SK-N-SH (cell line): ENCODE measurements around the gene TGIF1. TPM values are rescaled to one million over a fixed set of nuclear protein-coding genes. Genes with fewer than 3 reads are reported as not detected.

ENCODE experiments used
- CTCF ChIA-PET: fragments of 300-600, 350-600 bp; formaldehyde crosslinking; extraction: SDS; loops from one replicate; lab custom pipeline; 2021; lab: Yijun Ruan, JAX
- POLR2A ChIA-PET: fragments of 350-600 bp; sonication (Branson Sonifier 250); formaldehyde crosslinking; extraction: SDS; loops from one replicate; lab custom pipeline; 2020; ENCODE audit warnings: antibody characterized with exemption, inconsistent platforms; lab: Yijun Ruan, JAX
- DNase-seq: peaks from one replicate; pipeline ENCODE4 v3.0.0; 2012
- H2AFZ ChIP-seq: fragments of 200-600 bp; sonication (generic); 2 replicates; pipeline ENCODE4 v1.8.1; 2016; ENCODE audit warnings: antibody characterized with exemption, mild to moderate bottlenecking, low read depth
- H3F3A ChIP-seq: fragments of 200-600 bp; sonication (generic); replicated peaks from 2 replicates; pipeline ENCODE3; 2016; ENCODE audit warnings: antibody characterized with exemption, mild to moderate bottlenecking; ENCODE audit not compliant: insufficient read depth
- H3K27ac ChIP-seq, 2 experiments: fragments of 200-500 bp in 1 of 2; fragments of 200-600 bp in 1 of 2; sonication (Bioruptor generic) in 1 of 2; sonication (generic), shearing (Covaris generic) in 1 of 2; 2 replicates each; pipeline versions ENCODE4 v1.5.1 to v1.6.1; 2014 to 2016; ENCODE audit warnings: low read depth in 2 of 2, inconsistent platforms in 1 of 2, low read length in 1 of 2, mild to moderate bottlenecking in 1 of 2, mixed read lengths in 1 of 2
- H3K27me3 ChIP-seq: fragments of 200-600 bp; sonication (generic), shearing (Covaris generic); 2 replicates; pipeline ENCODE4 v1.6.1; 2016; ENCODE audit warnings: mixed run types; ENCODE audit not compliant: insufficient read depth
- H3K36me3 ChIP-seq, 2 experiments: fragments of 200-500 bp in 1 of 2; fragments of 200-600 bp in 1 of 2; sonication (Bioruptor generic) in 1 of 2; sonication (generic) in 1 of 2; replicated peaks in 1 of 2; 2 replicates each; pipeline versions ENCODE3 to v1.5.1; 2014 to 2016; ENCODE audit warnings: low read length in 1 of 2, mild to moderate bottlenecking in 1 of 2; ENCODE audit not compliant: insufficient read depth in 2 of 2, control insufficient read depth in 1 of 2
- H3K4me1 ChIP-seq, 2 experiments: fragments of 200-500 bp in 1 of 2; fragments of 200-600 bp in 1 of 2; sonication (Bioruptor generic) in 1 of 2; sonication (generic), shearing (Covaris generic) in 1 of 2; 2 replicates each; pipeline versions ENCODE4 v1.5.1 to v1.6.1; 2014 to 2016; ENCODE audit warnings: low read depth in 1 of 2, low read length in 1 of 2, mixed run types in 1 of 2; ENCODE audit not compliant: insufficient read depth in 2 of 2, control insufficient read depth in 1 of 2
- H3K4me2 ChIP-seq: fragments of 200-600 bp; sonication (generic), shearing (Covaris generic); 2 replicates; pipeline ENCODE4 v1.6.1; 2017; ENCODE audit warnings: mixed run types
- H3K4me3 ChIP-seq, 2 experiments: fragments of 200-500 bp in 1 of 2; fragments of 200-600 bp in 1 of 2; sonication (Bioruptor generic) in 1 of 2; sonication (generic), shearing (Covaris generic) in 1 of 2; 2 replicates each; pipeline versions ENCODE4 v1.5.1 to v1.8.1; 2014 to 2016; ENCODE audit warnings: low read depth in 2 of 2, inconsistent platforms in 1 of 2, low read length in 1 of 2, mild to moderate bottlenecking in 1 of 2, mixed read lengths in 1 of 2, moderate library complexity in 1 of 2
- H3K79me2 ChIP-seq: fragments of 200-600 bp; sonication (generic); 2 replicates; pipeline ENCODE4 v1.8.1; 2017; ENCODE audit warnings: mild to moderate bottlenecking; ENCODE audit not compliant: insufficient read depth
- H3K9ac ChIP-seq: fragments of 200-600 bp; sonication (generic); 2 replicates; pipeline ENCODE4 v1.6.1; 2017; ENCODE audit warnings: mixed run types
- H3K9me2 ChIP-seq: fragments of 200-600 bp; sonication (generic); 2 replicates; pipeline ENCODE4 v1.6.1; 2017; ENCODE audit warnings: mixed run types
- H3K9me3 ChIP-seq: fragments of 200-600 bp; sonication (generic); 2 replicates; pipeline ENCODE4 v1.6.1; 2017; ENCODE audit warnings: mixed run types, mild to moderate bottlenecking, moderate library complexity
- H4K20me1 ChIP-seq: fragments of 200-600 bp; sonication (generic); 2 replicates; pipeline ENCODE4 v1.6.1; 2017; ENCODE audit warnings: mild to moderate bottlenecking, mixed run types; ENCODE audit not compliant: insufficient read depth
- ELF1 ChIP-seq: IDR thresholded peaks from 2 replicates; pipeline ENCODE4 v1.4.0; 2012
- MEF2A ChIP-seq: IDR thresholded peaks from 2 replicates; pipeline ENCODE4 v1.4.0; 2012; ENCODE audit warnings: low read depth, borderline replicate concordance
- SIN3A ChIP-seq: IDR thresholded peaks from 2 replicates; pipeline ENCODE4 v1.6.1; 2012; ENCODE audit warnings: low read depth, mild to moderate bottlenecking, low read length, moderate library complexity, borderline replicate concordance
- TEAD4 ChIP-seq: IDR thresholded peaks from 2 replicates; pipeline ENCODE4 v1.4.0; 2012; ENCODE audit warnings: mild to moderate bottlenecking, borderline replicate concordance; ENCODE audit not compliant: insufficient read depth
- YY1 ChIP-seq: IDR thresholded peaks from 2 replicates; pipeline ENCODE4 v1.4.0; 2012; ENCODE audit warnings: low read depth, mild to moderate bottlenecking
- WGBS: methylation state at CpG from one replicate; pipeline ENCODE4 v1.1.6; 2017; ENCODE audit warnings: low lambda C conversion rate; 5-methylcytosine and 5-hydroxymethylcytosine counted together
- polyA plus RNA-seq, 3 experiments: library from polyadenylated mRNA; depleted of rRNA; stranded (reverse); fragments of >200 nt; gene quantifications; 2 replicates each; pipeline ENCODE4 v1.2.3, GENCODE V29; 2012
- TF ChIP-seq, protein P1 (sequence below): IDR thresholded peaks from 2 replicates; pipeline ENCODE4 v1.6.1; 2012; ENCODE audit warnings: mild to moderate bottlenecking, low read depth, low read length, moderate library complexity
- TF ChIP-seq, protein P2 (sequence below): IDR thresholded peaks from 2 replicates; pipeline ENCODE4 v1.4.0; 2012; ENCODE audit warnings: low read depth, borderline replicate concordance

Gene TGIF1
- polyA plus RNA-seq, 1 of the 3 experiments (the other 2 are of a cell fraction) = 113 TPM

DNA sequence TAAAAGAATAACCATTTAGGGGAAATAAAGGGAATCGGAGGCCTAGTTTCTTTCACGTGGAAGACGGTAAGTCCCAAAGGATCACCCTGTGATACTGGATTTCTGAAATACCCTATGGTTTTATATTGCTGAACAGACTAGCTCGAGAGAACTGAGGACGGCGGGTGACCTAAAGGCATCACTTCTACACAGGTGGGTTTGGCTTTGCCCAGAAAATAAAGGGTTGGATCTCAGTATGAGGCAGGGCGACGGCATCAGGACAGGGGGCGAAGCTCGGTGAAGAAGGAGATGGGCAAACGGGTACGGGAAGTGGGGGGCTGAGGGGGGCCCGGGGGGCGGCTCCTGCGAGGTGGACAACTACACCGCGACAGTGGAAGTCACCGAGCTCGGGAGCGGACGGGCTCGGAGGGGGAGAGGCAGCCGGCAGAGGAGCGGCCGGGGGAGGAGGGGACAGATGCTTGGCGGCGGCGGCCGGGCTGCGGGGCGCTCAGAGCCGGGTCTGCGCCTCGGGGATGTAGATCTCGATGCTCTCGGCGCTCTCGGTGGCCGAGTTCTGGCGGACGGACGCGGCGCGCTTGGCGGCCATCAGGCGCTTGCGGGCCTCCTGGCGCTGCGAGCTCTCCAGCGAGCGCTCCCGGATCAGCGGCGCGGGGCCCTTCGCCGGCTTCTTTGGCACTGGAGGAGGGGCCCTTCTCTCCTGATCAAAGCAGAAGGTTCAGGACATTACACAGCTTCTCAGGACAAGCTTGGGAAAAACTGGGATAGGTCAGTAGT, 48.9 kb downstream of the TGIF1 start:
- ChIA-PET POLR2A (interaction anchor here (1.1 kb wide), 1 partner anchor 32 kb away, joined by 4 read pairs; no protein-coding TSS in a partner anchor), CTCF (interaction anchor here (1.0 to 1.5 kb wide), 8 partner anchors 10 to 167 kb away, joined by 3 to 7 read pairs (median 3); no protein-coding TSS in a partner anchor)
- WGBS = 48% methylated on average over 23 of the region's 58 CpGs
- DNase-seq = peak; percentile 85
- Histone ChIP-seq H3K9me3 (no peaks in the 10 kb centered on the region), H4K20me1 (no peaks in the 10 kb centered on the region), H3K4me2 (peak overlapping the region; percentile 69), H3K79me2 (no peaks in the 10 kb centered on the region), H2AFZ (peak overlapping the region; percentile 89), H3K4me1 (peaks cover 0 to 13% of the 10 kb centered on the region in 2 experiments; a peak in 3 of 4 replicates), H3K4me3 (peak overlapping the region; percentile 51 to 54), H3K36me3 (no peaks in the 10 kb centered on the region)
- TF ChIP-seq TEAD4 (no peak), YY1 (peak; percentile 24; the same call in 1 of the 2 replicates)
- TF ChIP-seq, all 33 proteins: peak for 1
- Histone ChIP-seq H3K9me2 (no peaks in the 10 kb centered on the region), H3K27me3 (no peaks in the 10 kb centered on the region), H3K9ac (no peak overlapping the region), H3K27ac (no peak overlapping the region; a peak in 1 of 4 replicates), H3F3A (no peaks in the 10 kb centered on the region)

DNA sequence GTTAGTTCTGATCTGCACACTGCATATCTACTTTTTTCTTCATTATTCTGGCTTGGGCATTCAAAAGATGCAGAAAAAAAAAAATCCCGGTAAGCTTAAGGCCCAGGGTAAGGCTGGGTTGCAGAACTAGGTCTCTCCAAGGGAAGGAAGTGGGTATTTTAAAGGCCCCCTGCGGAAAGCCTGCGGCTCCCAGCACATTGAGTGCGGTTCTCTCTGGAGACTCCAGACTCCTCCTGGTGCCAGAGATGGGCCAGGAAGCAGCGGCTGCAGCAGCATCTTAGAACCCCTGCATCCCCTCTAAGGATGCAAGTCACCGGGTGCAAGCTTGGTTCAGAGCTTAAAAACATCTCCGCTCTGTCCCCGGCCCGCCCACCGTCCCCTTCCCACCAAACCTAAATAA, 49.5 kb downstream of the TGIF1 start:
- CTCF ChIA-PET = interaction anchor here (1.0 to 1.5 kb wide), 7 partner anchors 10 to 202 kb away, joined by 3 to 7 read pairs (median 5); no protein-coding TSS in a partner anchor

More for the DNA sequence above, 49.5 kb downstream of the TGIF1 start:
- H2AFZ ChIP-seq = peak overlapping the region; percentile 89
- no peak for TF ChIP-seq SIN3A
- no peak for TF ChIP-seq MEF2A
- TF ChIP-seq, protein P1, sequence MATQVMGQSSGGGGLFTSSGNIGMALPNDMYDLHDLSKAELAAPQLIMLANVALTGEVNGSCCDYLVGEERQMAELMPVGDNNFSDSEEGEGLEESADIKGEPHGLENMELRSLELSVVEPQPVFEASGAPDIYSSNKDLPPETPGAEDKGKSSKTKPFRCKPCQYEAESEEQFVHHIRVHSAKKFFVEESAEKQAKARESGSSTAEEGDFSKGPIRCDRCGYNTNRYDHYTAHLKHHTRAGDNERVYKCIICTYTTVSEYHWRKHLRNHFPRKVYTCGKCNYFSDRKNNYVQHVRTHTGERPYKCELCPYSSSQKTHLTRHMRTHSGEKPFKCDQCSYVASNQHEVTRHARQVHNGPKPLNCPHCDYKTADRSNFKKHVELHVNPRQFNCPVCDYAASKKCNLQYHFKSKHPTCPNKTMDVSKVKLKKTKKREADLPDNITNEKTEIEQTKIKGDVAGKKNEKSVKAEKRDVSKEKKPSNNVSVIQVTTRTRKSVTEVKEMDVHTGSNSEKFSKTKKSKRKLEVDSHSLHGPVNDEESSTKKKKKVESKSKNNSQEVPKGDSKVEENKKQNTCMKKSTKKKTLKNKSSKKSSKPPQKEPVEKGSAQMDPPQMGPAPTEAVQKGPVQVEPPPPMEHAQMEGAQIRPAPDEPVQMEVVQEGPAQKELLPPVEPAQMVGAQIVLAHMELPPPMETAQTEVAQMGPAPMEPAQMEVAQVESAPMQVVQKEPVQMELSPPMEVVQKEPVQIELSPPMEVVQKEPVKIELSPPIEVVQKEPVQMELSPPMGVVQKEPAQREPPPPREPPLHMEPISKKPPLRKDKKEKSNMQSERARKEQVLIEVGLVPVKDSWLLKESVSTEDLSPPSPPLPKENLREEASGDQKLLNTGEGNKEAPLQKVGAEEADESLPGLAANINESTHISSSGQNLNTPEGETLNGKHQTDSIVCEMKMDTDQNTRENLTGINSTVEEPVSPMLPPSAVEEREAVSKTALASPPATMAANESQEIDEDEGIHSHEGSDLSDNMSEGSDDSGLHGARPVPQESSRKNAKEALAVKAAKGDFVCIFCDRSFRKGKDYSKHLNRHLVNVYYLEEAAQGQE = no peak
- TF ChIP-seq, protein P2, sequence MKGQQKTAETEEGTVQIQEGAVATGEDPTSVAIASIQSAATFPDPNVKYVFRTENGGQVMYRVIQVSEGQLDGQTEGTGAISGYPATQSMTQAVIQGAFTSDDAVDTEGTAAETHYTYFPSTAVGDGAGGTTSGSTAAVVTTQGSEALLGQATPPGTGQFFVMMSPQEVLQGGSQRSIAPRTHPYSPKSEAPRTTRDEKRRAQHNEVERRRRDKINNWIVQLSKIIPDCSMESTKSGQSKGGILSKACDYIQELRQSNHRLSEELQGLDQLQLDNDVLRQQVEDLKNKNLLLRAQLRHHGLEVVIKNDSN = no peak
- no peak for TF ChIP-seq ELF1
- DNase-seq = peak; percentile 55
- no peak overlapping the region for H3K9ac ChIP-seq
- H3K79me2 ChIP-seq = no peaks in the 10 kb centered on the region
- H3K27ac ChIP-seq = no peak overlapping the region; a peak in 1 of 4 replicates
- 83% methylated on average over 10 of the region's 10 CpGs for WGBS
- POLR2A ChIA-PET = interaction anchor here (1.1 kb wide), 1 partner anchor 31 kb away, joined by 4 read pairs; no protein-coding TSS in a partner anchor
- H3K9me2 ChIP-seq = no peaks in the 10 kb centered on the region
- H3K4me3 ChIP-seq = peak overlapping the region; percentile 51 to 54
- H3F3A ChIP-seq = no peaks in the 10 kb centered on the region
- peak overlapping the region; percentile 69 for H3K4me2 ChIP-seq
- peaks cover 0 to 13% of the 10 kb centered on the region in 2 experiments; a peak in 2 of 4 replicates for H3K4me1 ChIP-seq
- H3K36me3 ChIP-seq = no peaks in the 10 kb centered on the region
- H3K9me3 ChIP-seq = no peaks in the 10 kb centered on the region
- H4K20me1 ChIP-seq = no peaks in the 10 kb centered on the region
- no peaks in the 10 kb centered on the region for H3K27me3 ChIP-seq
